Measurements from ENCODE around the gene TMEM198.

The TMEM198 gene

GRCh38 chr2:219526320-219527075, 17.3 kb upstream of the TMEM198 start:
- DNase-seq = no peak

- DNase-seq = no peak
These were observed 16.8 kb upstream of the TMEM198 start for GRCh38 chr2:219527076-219527394.

GRCh38 chr2:219527472-219527871, 16.4 kb upstream of the TMEM198 start:
- DNase-seq = no peak

- peak; percentile 82 to 84 for DNase-seq
These were observed 13.5 kb upstream of the TMEM198 start for GRCh38 chr2:219530048-219530963.

GRCh38 chr2:219531639-219532377, 12.0 kb upstream of the TMEM198 start:
- DNase-seq = no peak

GRCh38 chr2:219532378-219532649, 11.5 kb upstream of the TMEM198 start:
- DNase-seq = no peak

- DNase-seq = no peak
These were observed 9.7 kb upstream of the TMEM198 start for GRCh38 chr2:219533930-219534661.

GRCh38 chr2:219536425-219536824, 7.4 kb upstream of the TMEM198 start:
- DNase-seq = no peak

GRCh38 chr2:219536967-219537366, 6.9 kb upstream of the TMEM198 start:
- no peak for DNase-seq

- no peak for DNase-seq
These were observed 6.0 kb upstream of the TMEM198 start for GRCh38 chr2:219537657-219538488.

- DNase-seq = no peak
These were observed 5.3 kb upstream of the TMEM198 start for GRCh38 chr2:219538504-219538951.

- no peak for DNase-seq
These were observed 4.7 kb upstream of the TMEM198 start for GRCh38 chr2:219538956-219539788.

- no peak for DNase-seq
These were observed 3.7 kb upstream of the TMEM198 start for GRCh38 chr2:219539926-219540678.

GRCh38 chr2:219540784-219541504, 2.9 kb upstream of the TMEM198 start:
- no peak for DNase-seq

GRCh38 chr2:219541611-219542180, 2.1 kb upstream of the TMEM198 start:
- peak; percentile 87 to 91 for DNase-seq

- no peak for DNase-seq
These were observed 765 bp upstream of the TMEM198 start for GRCh38 chr2:219542931-219543595.

GRCh38 chr2:219544567-219544966, 739 bp downstream of the TMEM198 start:
- no peak for DNase-seq

GRCh38 chr2:219545295-219545942, 1.6 kb downstream of the TMEM198 start:
- DNase-seq = no peak

Measured in CD4-positive, alpha-beta T cell treated with Interleukin-4 for 1 hour (primary cell).